ENCODE measurements around the gene KLK3. TPM values are rescaled to one million over a fixed set of nuclear protein-coding genes. Genes with fewer than 3 reads are reported as not detected.

Gene KLK3
- total and polyA plus RNA-seq, 2 of the 8 experiments (the other 6 are each of a cell fraction or from before 2014, with no cell fraction given), result 0.08 TPM; not detected in 1

GRCh38 chr19:50831026-50831396, 23.7 kb upstream of the KLK3 start:
- H2AK5ac ChIP-seq (ENCODE audit: low read depth, low read length), result no peak overlapping the region
- no peak overlapping the region for H3K18ac ChIP-seq (ENCODE audit: extremely low read depth, low read length)
- POLR2A ChIA-PET (ENCODE audit: partially characterized antibody), result interaction anchor here (1.0 to 2.8 kb wide), 5 partner anchors 26 to 61 kb away, joined by 3 to 13 read pairs (median 6); no protein-coding TSS in a partner anchor
- WGBS, 2 experiments (ENCODE audit: extremely low coverage in 1 of 2, insufficient coverage in 1 of 2, insufficient read length in 1 of 2, insufficient replicate concordance in 2 of 2, low coverage in 1 of 2, low lambda C conversion rate in 2 of 2, missing lambda C conversion rate in 1 of 2), result 86% methylated on average over 7 of the region's 7 CpGs; no CpG with 5 or more reads in 1 of the 2 experiments
- H2AFZ ChIP-seq (ENCODE audit: low read length), result no peak overlapping the region
- no peaks in the 10 kb centered on the region; a peak in 2 of 7 replicates for H3K4me1 ChIP-seq (replicated peaks in 1 of 4; ENCODE audit: control insufficient read depth in 3 of 4, insufficient read depth in 4 of 4, low read length in 3 of 4)
- H4K5ac ChIP-seq (ENCODE audit: insufficient read length, low read depth, low read length), result no peak overlapping the region
- H3K23ac ChIP-seq (ENCODE audit: insufficient read length), result no peak overlapping the region
- no peak overlapping the region for H2BK20ac ChIP-seq (ENCODE audit: low read length)
- no peak overlapping the region for H3K27ac ChIP-seq (ENCODE audit: low read depth, low read length)
- no peaks in the 10 kb centered on the region for H4K20me1 ChIP-seq (replicated peaks in 1 of 2; ENCODE audit: control insufficient read depth in 1 of 2, insufficient read depth in 2 of 2, low read length in 2 of 2)
- no peaks in the 10 kb centered on the region for H3K79me2 ChIP-seq (ENCODE audit: control insufficient read depth in 1 of 2, insufficient read depth in 2 of 2, low read length in 2 of 2)
- H3K23me2 ChIP-seq (ENCODE audit: low read depth, low read length), result peaks cover 6% of the 10 kb centered on the region; the same call in 1 of the 2 replicates
- H3K56ac ChIP-seq (replicated peaks; ENCODE audit: insufficient read length, low read depth, low read length), result no peak overlapping the region
- no peak overlapping the region for H2BK120ac ChIP-seq (replicated peaks; ENCODE audit: low read depth, low read length)
- no peak overlapping the region for H4K91ac ChIP-seq (replicated peaks; ENCODE audit: insufficient read length, low read length)
- DNase-seq (ENCODE audit: low read depth in 1 of 2, low spot score in 2 of 2) (no peak), FAIRE-seq (no peak)
- H3K4me2 ChIP-seq (ENCODE audit: insufficient read depth in 1 of 2, low read depth in 2 of 2, low read length in 2 of 2), result no peak overlapping the region
- H3K27me3 ChIP-seq (replicated peaks in 1 of 4; ENCODE audit: control insufficient read depth in 3 of 4, extremely low read depth in 1 of 4, insufficient read depth in 3 of 4, low read length in 3 of 4), result peaks cover 0 to 12% (median 3%) of the 10 kb centered on the region in 4 experiments; a peak in 6 of 7 replicates
- CTCF ChIA-PET (ENCODE audit: partially characterized antibody), result interaction anchor here (1.6 to 1.8 kb wide), 2 partner anchors 9 to 11 kb away, joined by 3 to 6 read pairs; no protein-coding TSS in a partner anchor
- no peak overlapping the region for H3K9ac ChIP-seq (replicated peaks in 1 of 4; ENCODE audit: extremely low read depth in 1 of 4, low read depth in 3 of 4, low read length in 3 of 4)
- H4K8ac ChIP-seq (ENCODE audit: extremely low read depth, insufficient read depth, low read length), result no peak overlapping the region
- H2BK12ac ChIP-seq (ENCODE audit: low read depth, low read length), result no peak overlapping the region
- H3K4me3 ChIP-seq (ENCODE audit: extremely low read depth in 1 of 4, insufficient read depth in 2 of 4, low read depth in 3 of 4, low read length in 4 of 4), result no peak overlapping the region
- H3K36me3 ChIP-seq (ENCODE audit: control insufficient read depth in 2 of 4, insufficient read depth in 4 of 4, low read length in 3 of 4), result no peaks in the 10 kb centered on the region
- no peak overlapping the region for H2BK5ac ChIP-seq (ENCODE audit: low read depth, low read length)
- no peak overlapping the region for H3K4ac ChIP-seq (replicated peaks; ENCODE audit: insufficient read length, low read depth, low read length)
- H3K79me1 ChIP-seq (ENCODE audit: low read depth, low read length), result no peaks in the 10 kb centered on the region
- H2BK15ac ChIP-seq (ENCODE audit: low read length), result no peak overlapping the region
- H3K9me3 ChIP-seq (ENCODE audit: insufficient read depth in 2 of 2, low read depth in 1 of 2, low read length in 1 of 2), result no peaks in the 10 kb centered on the region; a peak in 1 of 4 replicates
- no peak overlapping the region for H3K14ac ChIP-seq (ENCODE audit: insufficient read length)
- no peak for TF ChIP-seq EP300 (IDR thresholded peaks at IDR 0.05; ENCODE audit: borderline replicate concordance in 1 of 2, low read depth in 2 of 2, low read length in 2 of 2)
- TF ChIP-seq SP1 (IDR thresholded peaks at IDR 0.05; ENCODE audit: low read depth, low read length), result no peak

Measured in H1 (cell line).